Measurements from ENCODE around the gene VIPR2.

DNA sequence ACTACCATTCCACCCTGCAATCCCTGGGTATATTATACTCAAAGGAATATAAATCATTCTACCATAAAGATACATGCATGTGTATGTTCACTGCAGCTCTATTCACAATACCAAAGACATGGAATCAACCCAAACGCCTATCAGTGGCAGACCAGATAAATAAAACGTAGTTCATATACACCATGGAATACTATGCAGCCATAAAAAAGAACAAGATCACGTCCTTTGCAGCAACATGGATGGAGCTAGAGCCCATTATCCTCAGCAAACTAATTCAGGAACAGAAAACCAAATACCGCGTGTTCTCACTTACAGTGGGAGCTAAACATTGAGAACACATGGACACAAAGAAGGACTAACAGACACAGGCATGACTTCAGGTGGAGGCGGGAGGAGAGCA is 150.0 kb downstream of the VIPR2 start:
- TF ChIP-seq POLR2AphosphoS5 (IDR thresholded peaks at IDR 0.05) (no peak), CTCF (IDR thresholded peaks at IDR 0.05 in 8 of 11, conservative IDR thresholded peaks at IDR 0.05 in 3 of 11) (no peak)
